Activated CD8-positive, alpha-beta T cell treated with anti-CD3 and anti-CD28 coated beads, Interleukin-2, amount 10 ng/mL, durations not matched to agents 7 days and 5 days (primary cell): Measurements from ENCODE around the gene GP2. TPM values are rescaled to one million over a fixed set of nuclear protein-coding genes. Genes with fewer than 3 reads are reported as not detected.

Source experiments
- ATAC-seq: fragments of 150-1000 bp; cut with Tn5 transposase; one replicate; pipeline ENCODE4 v1.10.0; 2021; ENCODE audit warnings: moderate library complexity
- CTCF ChIA-PET: fragments of 350-600 bp; sonication (Branson Sonifier 250); formaldehyde crosslinking; loops from one replicate; lab custom pipeline; 2021; ENCODE audit warnings: antibody characterized with exemption; lab: Charles Lee
- POLR2A ChIA-PET: fragments of 350-600 bp; sonication (Branson Sonifier 250); formaldehyde crosslinking; loops from one replicate; lab custom pipeline; 2021; ENCODE audit warnings: antibody characterized with exemption; lab: Charles Lee
- DNase-seq: peaks from one replicate; pipeline ENCODE4 v3.0.0-alpha.2; 2020
- H3K27ac Mint-ChIP-seq: one replicate; pipeline ENCODE4 v1.8.0; 2021; ENCODE audit warnings: mild to moderate bottlenecking, mixed read lengths
- H3K27me3 Mint-ChIP-seq: one replicate; pipeline ENCODE4 v1.8.0; 2021; ENCODE audit warnings: low read depth, mixed read lengths
- H3K36me3 Mint-ChIP-seq: one replicate; pipeline ENCODE4 v1.8.0; 2021; ENCODE audit warnings: low read depth, mixed read lengths
- H3K4me1 Mint-ChIP-seq: one replicate; pipeline ENCODE4 v1.8.0; 2021; ENCODE audit warnings: low read depth, mixed read lengths
- H3K4me3 Mint-ChIP-seq: one replicate; pipeline ENCODE4 v1.8.0; 2021; ENCODE audit warnings: mild to moderate bottlenecking, mixed read lengths
- H3K9me3 Mint-ChIP-seq: one replicate; pipeline ENCODE4 v1.8.0; 2022; ENCODE audit warnings: mixed read lengths; ENCODE audit not compliant: insufficient read depth
- total RNA-seq, 2 experiments: library from RNA; stranded (reverse); gene quantifications; one replicate each; pipeline ENCODE4 v1.2.3, GENCODE V29; 2021

Gene GP2
- total RNA-seq, 2 experiments from 2014 or later: not detected

DNA sequence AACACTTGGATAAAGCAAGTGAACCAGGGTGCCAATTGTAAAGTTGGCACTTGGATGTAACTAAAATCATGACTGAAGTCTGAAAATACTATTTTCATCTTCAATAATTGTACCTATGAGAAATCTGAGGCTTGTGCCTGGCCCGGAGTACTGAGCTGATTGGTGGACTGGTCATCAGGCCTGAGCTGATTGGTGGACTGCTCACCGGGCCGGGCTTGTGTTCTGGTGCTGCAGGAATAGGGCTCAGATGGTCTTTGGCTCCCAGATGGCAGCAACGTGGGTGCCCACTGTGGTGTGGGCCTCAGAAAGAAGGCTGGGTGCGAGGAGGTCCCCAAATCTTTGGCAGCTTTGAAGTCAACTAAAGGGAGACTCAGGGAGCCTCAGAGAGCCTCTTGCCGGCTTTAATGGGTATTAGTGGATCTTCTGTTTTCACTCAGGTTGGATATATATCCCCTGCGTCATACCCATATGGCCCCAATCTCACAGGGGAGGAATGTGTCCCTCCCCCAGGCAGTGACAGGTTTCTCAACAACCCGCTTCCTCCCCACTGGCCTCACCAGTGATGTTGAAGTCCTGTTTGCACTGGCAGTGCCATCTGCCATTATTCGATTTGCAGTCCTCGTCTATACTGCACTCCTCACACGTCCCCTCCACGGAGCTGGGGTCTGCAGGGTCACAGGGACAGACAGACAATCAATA lies 20.5 kb upstream of the GP2 start:
- Mint-ChIP-seq H3K9me3 (no peaks in the 10 kb centered on the region), H3K4me1 (no peaks in the 10 kb centered on the region)
- POLR2A ChIA-PET: no interaction called here

GRCh38 chr16:20344611-20345010 lies 17.3 kb upstream of the GP2 start:
- H3K36me3 Mint-ChIP-seq: no peaks in the 10 kb centered on the region
- H3K4me3 Mint-ChIP-seq: no peak overlapping the region
- POLR2A ChIA-PET: no interaction called here
- DNase-seq (no peak), ATAC-seq (no peak)
- H3K9me3 Mint-ChIP-seq: no peaks in the 10 kb centered on the region
- no peaks in the 10 kb centered on the region for H3K4me1 Mint-ChIP-seq
- H3K27ac Mint-ChIP-seq: no peak overlapping the region
- no peaks in the 10 kb centered on the region for H3K27me3 Mint-ChIP-seq
- CTCF ChIA-PET: no interaction called here

More for the DNA sequence above, 20.5 kb upstream of the GP2 start:
- Mint-ChIP-seq H3K36me3 (no peaks in the 10 kb centered on the region), H3K27ac (no peak overlapping the region), H3K4me3 (no peak overlapping the region), H3K27me3 (no peaks in the 10 kb centered on the region)
- CTCF ChIA-PET: no interaction called here
- ATAC-seq (no peak), DNase-seq (no peak)

- Mint-ChIP-seq H3K36me3 (no peaks in the 10 kb centered on the region), H3K4me1 (no peaks in the 10 kb centered on the region), H3K27me3 (peaks cover 2% of the 10 kb centered on the region), H3K9me3 (no peaks in the 10 kb centered on the region), H3K27ac (no peak overlapping the region), H3K4me3 (no peak overlapping the region)
- ATAC-seq (no peak), DNase-seq (no peak)
- ChIA-PET CTCF (interaction anchor here (1.6 kb wide), 1 partner anchor 45 kb away, joined by 4 read pairs; no protein-coding TSS in a partner anchor), POLR2A (no interaction called here)
These were observed 12.4 kb upstream of the GP2 start for GRCh38 chr16:20339744-20340143.

- Mint-ChIP-seq H3K4me3 (no peak overlapping the region), H3K9me3 (no peaks in the 10 kb centered on the region), H3K27ac (no peak overlapping the region), H3K27me3 (peaks cover 2% of the 10 kb centered on the region), H3K4me1 (no peaks in the 10 kb centered on the region), H3K36me3 (no peaks in the 10 kb centered on the region)
- ChIA-PET CTCF (interaction anchor here (1.2 kb wide), 1 partner anchor 37 kb away, joined by 3 read pairs; no protein-coding TSS in a partner anchor), POLR2A (no interaction called here)
- DNase-seq (no peak), ATAC-seq (no peak)
These were observed 9.6 kb upstream of the GP2 start for GRCh38 chr16:20336955-20337354.

GRCh38 chr16:20334396-20334795 lies 7.1 kb upstream of the GP2 start:
- ATAC-seq (no peak), DNase-seq (no peak)
- Mint-ChIP-seq H3K36me3 (no peaks in the 10 kb centered on the region), H3K27me3 (peaks cover 2% of the 10 kb centered on the region), H3K4me3 (no peak overlapping the region), H3K4me1 (no peaks in the 10 kb centered on the region), H3K9me3 (no peaks in the 10 kb centered on the region), H3K27ac (no peak overlapping the region)
- CTCF ChIA-PET: no interaction called here
- POLR2A ChIA-PET: no interaction called here

DNA sequence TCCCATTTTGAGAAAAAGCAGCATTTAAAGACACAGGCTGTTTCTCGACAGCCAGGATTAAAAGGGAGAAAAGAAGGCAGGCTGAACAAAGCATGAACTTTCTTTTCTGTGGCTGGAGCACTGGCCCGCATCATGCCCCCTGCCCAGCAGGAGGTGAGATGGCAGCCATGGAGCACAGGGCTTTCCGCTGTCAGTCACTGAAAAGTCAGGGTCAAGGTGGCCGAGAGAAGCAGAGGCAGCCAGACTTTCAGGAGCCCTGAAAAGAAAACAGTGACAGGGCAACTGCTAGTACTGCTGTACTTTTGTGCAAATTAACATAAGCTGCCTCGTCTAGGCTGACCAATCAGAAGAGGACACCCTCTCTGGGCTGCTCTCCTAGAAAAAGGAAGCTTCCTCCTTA lies 5.8 kb upstream of the GP2 start:
- ATAC-seq: no peak
- Mint-ChIP-seq H3K4me1 (no peaks in the 10 kb centered on the region), H3K27ac (no peak overlapping the region), H3K36me3 (no peaks in the 10 kb centered on the region), H3K4me3 (no peak overlapping the region), H3K9me3 (no peaks in the 10 kb centered on the region), H3K27me3 (peaks cover under 1% of the 10 kb centered on the region)
- no peak for DNase-seq
- ChIA-PET POLR2A (no interaction called here), CTCF (no interaction called here)

GRCh38 chr16:20332411-20332810 lies 5.1 kb upstream of the GP2 start:
- Mint-ChIP-seq H3K27me3 (no peaks in the 10 kb centered on the region), H3K36me3 (no peaks in the 10 kb centered on the region), H3K4me1 (no peaks in the 10 kb centered on the region), H3K27ac (no peak overlapping the region), H3K4me3 (no peak overlapping the region), H3K9me3 (no peaks in the 10 kb centered on the region)
- DNase-seq (no peak), ATAC-seq (no peak)
- ChIA-PET POLR2A (no interaction called here), CTCF (no interaction called here)

DNA sequence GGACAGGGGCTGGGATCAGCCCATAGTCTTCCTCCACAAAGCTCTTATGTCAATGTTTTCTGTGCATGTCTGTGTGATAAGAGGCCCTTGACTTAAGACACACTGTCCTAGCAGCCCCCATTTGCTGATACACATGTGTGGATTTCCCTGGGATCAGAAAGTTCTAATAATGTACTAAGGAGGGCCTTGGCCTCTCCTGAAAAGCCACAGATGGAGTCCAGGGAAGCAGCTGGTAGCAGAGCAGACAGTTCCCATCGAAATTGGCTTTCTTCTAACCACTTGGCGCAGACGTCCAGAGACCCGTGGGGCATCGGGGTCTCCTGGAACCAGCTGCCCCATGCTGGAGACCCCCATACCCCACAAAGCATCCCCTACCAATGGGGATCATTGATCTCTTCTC lies 4.3 kb upstream of the GP2 start:
- Mint-ChIP-seq H3K36me3 (no peaks in the 10 kb centered on the region), H3K9me3 (no peaks in the 10 kb centered on the region), H3K27me3 (no peaks in the 10 kb centered on the region), H3K4me3 (no peak overlapping the region), H3K27ac (no peak overlapping the region), H3K4me1 (no peaks in the 10 kb centered on the region)
- ATAC-seq: no peak
- ChIA-PET CTCF (no interaction called here), POLR2A (no interaction called here)
- no peak for DNase-seq

GRCh38 chr16:20329392-20330138 lies 2.3 kb upstream of the GP2 start:
- CTCF ChIA-PET: no interaction called here

DNA sequence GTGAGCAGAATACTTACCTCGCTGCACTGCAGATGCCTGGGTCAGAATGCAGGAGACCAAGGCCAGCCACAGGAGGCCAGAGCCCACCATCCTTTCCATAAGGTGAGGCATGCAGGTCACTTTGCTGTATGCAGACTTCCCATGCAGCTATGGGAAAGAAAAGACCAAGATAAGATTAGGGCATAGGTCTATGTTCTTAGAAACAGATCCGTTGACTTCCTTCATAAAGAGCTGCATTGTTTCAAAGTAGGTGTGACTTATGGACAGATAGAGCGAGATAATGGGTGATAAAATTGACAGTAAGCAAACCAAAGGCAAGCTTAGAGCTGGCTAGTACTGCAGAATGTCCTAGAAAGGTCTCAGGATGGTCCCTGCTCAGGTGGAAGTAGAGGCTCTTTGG lies 992 bp downstream of the GP2 start:
- CTCF ChIA-PET: no interaction called here

More at GRCh38 chr16:20329392-20330138, 2.3 kb upstream of the GP2 start:
- DNase-seq (no peak), ATAC-seq (no peak)
- no peak overlapping the region for H3K4me3 Mint-ChIP-seq
- POLR2A ChIA-PET: no interaction called here
- H3K4me1 Mint-ChIP-seq: no peaks in the 10 kb centered on the region
- H3K27ac Mint-ChIP-seq: no peak overlapping the region
- no peaks in the 10 kb centered on the region for H3K9me3 Mint-ChIP-seq
- no peaks in the 10 kb centered on the region for H3K36me3 Mint-ChIP-seq
- no peaks in the 10 kb centered on the region for H3K27me3 Mint-ChIP-seq

DNA sequence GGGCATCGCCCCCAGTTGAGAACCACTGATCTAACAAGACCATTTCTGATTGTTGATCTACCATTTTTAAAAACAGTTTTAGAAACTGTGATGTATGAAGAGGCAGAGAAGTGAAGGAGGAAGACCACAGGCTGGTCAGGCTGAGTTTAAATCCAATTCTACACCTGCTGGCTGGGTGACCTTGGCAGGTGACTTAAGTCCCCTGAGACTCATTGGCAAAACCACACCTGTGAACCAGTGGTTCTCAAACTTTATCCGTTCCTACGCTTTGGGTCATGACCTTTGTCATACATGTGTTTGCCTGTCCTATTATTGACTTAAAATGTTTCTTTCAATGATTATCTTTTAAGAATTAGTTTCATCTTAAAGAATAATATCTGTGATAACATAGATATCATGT lies 2.3 kb downstream of the GP2 start:
- no peaks in the 10 kb centered on the region for H3K4me1 Mint-ChIP-seq
- ChIA-PET POLR2A (no interaction called here), CTCF (no interaction called here)
- no peak overlapping the region for H3K4me3 Mint-ChIP-seq
- H3K27ac Mint-ChIP-seq: no peak overlapping the region
- no peaks in the 10 kb centered on the region for H3K36me3 Mint-ChIP-seq
- DNase-seq (no peak), ATAC-seq (no peak)
- H3K27me3 Mint-ChIP-seq: no peaks in the 10 kb centered on the region
- H3K9me3 Mint-ChIP-seq: no peaks in the 10 kb centered on the region

More for the DNA sequence above, 992 bp downstream of the GP2 start:
- DNase-seq: no peak
- H3K27me3 Mint-ChIP-seq: no peaks in the 10 kb centered on the region
- H3K4me3 Mint-ChIP-seq: no peak overlapping the region
- no peaks in the 10 kb centered on the region for H3K36me3 Mint-ChIP-seq
- no peak overlapping the region for H3K27ac Mint-ChIP-seq
- no peak for ATAC-seq
- no peaks in the 10 kb centered on the region for H3K9me3 Mint-ChIP-seq
- no peaks in the 10 kb centered on the region for H3K4me1 Mint-ChIP-seq
- POLR2A ChIA-PET: no interaction called here

DNA sequence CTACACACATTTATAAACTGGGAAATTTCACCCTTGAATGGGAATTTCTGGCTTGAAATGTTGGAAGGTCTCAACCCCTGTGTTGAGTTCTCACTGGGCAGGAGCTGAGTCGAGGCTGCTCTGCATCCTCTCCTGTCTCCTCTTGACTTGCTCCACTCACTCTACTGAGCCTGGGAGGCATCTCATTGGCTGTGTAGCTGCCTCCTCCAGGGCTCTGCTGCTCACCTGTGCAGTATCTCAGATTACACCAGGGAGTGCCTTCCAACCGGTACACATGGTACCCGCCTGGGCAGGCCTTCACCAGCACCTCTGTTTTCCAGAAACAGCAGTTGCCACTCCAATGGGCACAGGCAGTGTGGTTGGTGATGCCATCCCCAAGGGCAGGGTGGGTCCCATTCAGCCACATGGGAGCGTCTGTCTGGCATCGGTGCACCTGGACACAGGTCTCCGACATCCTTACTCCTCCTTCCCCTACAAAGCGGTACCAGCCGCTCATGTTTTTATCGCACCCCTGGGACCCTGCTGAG lies 3.7 kb downstream of the GP2 start:
- ATAC-seq (no peak), DNase-seq (no peak)
- CTCF ChIA-PET: no interaction called here
- POLR2A ChIA-PET: no interaction called here
- no peaks in the 10 kb centered on the region for H3K27me3 Mint-ChIP-seq
- H3K36me3 Mint-ChIP-seq: no peaks in the 10 kb centered on the region
- no peak overlapping the region for H3K4me3 Mint-ChIP-seq
- H3K4me1 Mint-ChIP-seq: no peaks in the 10 kb centered on the region
- H3K27ac Mint-ChIP-seq: no peak overlapping the region
- no peaks in the 10 kb centered on the region for H3K9me3 Mint-ChIP-seq
